NCI-H1436 (cell line): ENCODE data around the gene CD80.

Experiments
- DNase-seq: peaks from one replicate; lab custom pipeline; 2025; lab: John Stamatoyannopoulos, UW

Gene CD80

GRCh38 chr3:119494597-119494996 is 64.8 kb downstream of the CD80 start:
- no peak for DNase-seq

GRCh38 chr3:119492810-119493209 is 66.6 kb downstream of the CD80 start:
- DNase-seq = no peak

GRCh38 chr3:119492128-119492527 is 67.3 kb downstream of the CD80 start:
- no peak for DNase-seq

DNA sequence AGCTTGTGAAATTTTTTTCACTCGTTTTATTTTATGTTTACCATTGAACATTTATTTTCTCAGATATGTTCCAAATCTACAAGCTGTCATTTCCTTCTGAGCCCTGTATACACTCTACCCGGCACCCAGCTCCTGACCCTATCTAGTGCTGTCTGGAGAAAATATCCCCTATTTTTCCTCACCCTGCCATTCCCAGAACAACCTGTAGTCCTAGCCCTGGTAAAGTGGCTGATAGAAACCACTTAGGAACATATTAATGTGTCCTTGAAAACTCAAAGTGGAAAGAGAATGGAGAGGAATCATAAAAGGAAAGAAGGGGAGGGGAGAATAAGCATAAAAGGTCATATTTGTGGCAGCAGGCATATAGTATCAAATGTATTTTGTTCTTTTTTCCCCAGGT is 69.3 kb downstream of the CD80 start:
- no peak for DNase-seq

DNA sequence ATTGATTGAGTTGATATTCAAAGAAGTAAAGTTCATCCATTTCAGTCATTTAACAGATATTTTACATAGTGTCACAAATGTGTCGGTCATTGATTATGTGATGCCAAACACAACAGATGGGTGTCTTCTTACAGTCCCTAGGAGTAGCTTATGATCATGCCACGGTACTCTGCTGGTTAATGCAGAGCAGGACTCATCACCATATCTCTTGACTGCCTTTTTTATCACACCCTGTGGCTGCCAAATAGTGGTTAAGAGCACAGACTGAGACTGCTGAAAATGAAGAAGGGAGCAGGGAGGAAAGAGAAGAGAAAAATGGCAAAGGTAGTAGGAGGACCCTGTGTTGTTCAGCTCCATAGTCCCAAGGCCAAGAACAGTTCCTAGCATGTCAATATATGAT is 73.9 kb downstream of the CD80 start:
- no peak for DNase-seq

DNA sequence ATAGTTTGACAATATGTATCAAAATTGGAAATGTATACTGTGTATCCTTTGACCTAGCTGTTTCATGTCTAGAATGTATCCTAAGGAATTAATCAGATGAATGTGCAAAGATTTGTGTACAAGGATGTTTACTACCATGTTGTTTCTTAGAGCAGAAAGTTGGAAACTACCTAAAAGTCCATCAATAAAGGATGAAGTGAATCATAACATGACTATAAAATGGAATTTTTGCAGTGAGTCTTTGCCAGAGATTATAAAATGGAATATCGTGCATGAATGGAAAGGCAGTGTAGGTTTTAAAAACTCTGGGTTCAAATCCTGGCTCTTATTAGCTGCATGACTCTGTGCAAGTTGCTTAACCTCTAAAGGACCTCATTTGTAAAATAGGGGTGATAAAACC is 76.3 kb downstream of the CD80 start:
- DNase-seq = no peak

DNA sequence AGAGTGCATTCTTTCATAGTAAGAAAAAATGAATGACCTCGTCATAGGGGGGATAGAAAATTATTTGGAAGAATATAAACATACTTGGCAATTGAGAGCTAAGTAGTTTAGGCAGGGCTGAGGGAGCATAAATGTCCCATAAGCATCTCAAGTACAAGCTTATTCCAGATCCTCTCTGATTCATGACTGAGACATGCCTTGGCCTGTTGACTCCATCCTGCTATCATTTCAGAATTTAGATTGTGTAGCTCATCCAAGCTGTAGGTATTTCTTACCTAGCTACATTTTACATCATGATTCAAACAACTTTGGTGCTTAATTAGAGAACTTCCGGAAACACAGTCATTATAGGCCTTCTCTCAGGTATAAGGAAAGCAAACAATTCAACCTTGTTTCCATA is 78.3 kb downstream of the CD80 start:
- DNase-seq = no peak
